Stomach (tissue), 9 donors: ENCODE data around the gene ZNF43. TPM values are rescaled to one million over a fixed set of nuclear protein-coding genes. Genes with fewer than 3 reads are reported as not detected.

ENCODE experiments used
- DNase-seq, 2 donors: peaks; one replicate each; pipeline versions ENCODE4 v3.0.0 to v3.0.0-alpha.2; 2013 to 2019
- H3K27ac ChIP-seq, 5 donors: fragments of 200-600 bp in 4 of 5; sonication (generic) in 4 of 5; one replicate each; pipeline ENCODE4 v1.5.1; 2013 to 2019; ENCODE audit warnings: mild to moderate bottlenecking in 1 of 5, moderate library complexity in 1 of 5
- H3K27me3 ChIP-seq, 3 donors: fragments of 200-600 bp; sonication (generic); one replicate each; pipeline ENCODE4 v1.5.1; 2017 to 2019; ENCODE audit warnings: mixed run types in 1 of 3
- H3K36me3 ChIP-seq, 4 donors: fragments of 200-600 bp; sonication (generic); 1 replicate in 3 of 4; 2 replicates in 1 of 4; pipeline ENCODE4 v1.5.1; 2016 to 2019
- H3K4me1 ChIP-seq, 4 donors: fragments of 200-600 bp; sonication (generic); one replicate each; pipeline ENCODE4 v1.5.1; 2016 to 2019
- H3K4me3 ChIP-seq, 4 donors: fragments of 200-600 bp; sonication (generic) in 3 of 4; one replicate each; pipeline ENCODE4 v1.5.1; 2016 to 2019; ENCODE audit warnings: mild to moderate bottlenecking in 1 of 4
- H3K9me3 ChIP-seq, 4 donors: fragments of 200-600 bp; sonication (generic); one replicate each; pipeline ENCODE4 v1.5.1; 2016 to 2019
- CTCF ChIP-seq, 7 experiments: fragments of 450-650 bp in 4 of 7; fragments of 200-600 bp in 3 of 7; sonication (generic) in 3 of 7; IDR thresholded peaks; one replicate each; pipeline ENCODE4 v1.5.1; 2016 to 2019; ENCODE audit warnings: antibody characterized with exemption in 7 of 7, control low read depth in 2 of 7, mild to moderate bottlenecking in 1 of 7
- EP300 ChIP-seq: sonication (generic); formaldehyde crosslinking; IDR thresholded peaks from one replicate; pipeline ENCODE4 v1.6.1; 2017; ENCODE audit warnings: antibody characterized with exemption
- POLR2A ChIP-seq, 4 donors: fragments of 450-650 bp; IDR thresholded peaks; one replicate each; pipeline ENCODE4 v1.6.1; 2016; ENCODE audit warnings: antibody characterized with exemption in 4 of 4, control low read depth in 2 of 4, mild to moderate bottlenecking in 1 of 4, moderate library complexity in 1 of 4
- POLR2AphosphoS5 ChIP-seq, 3 donors: sonication (generic); formaldehyde crosslinking; IDR thresholded peaks; one replicate each; pipeline ENCODE4 v1.6.1; 2016; ENCODE audit warnings: antibody characterized with exemption in 3 of 3
- WGBS, 5 donors: extraction: QIAGEN DNeasy Blood & Tissue Kit in 3 of 5; methylation state at CpG; one replicate each; pipeline versions ENCODE4 v1.1.5 to v1.1.7; 2013 to 2018; 5-methylcytosine and 5-hydroxymethylcytosine counted together
- intact Hi-C: fragments of 100-400 bp; cut with DNase I; formaldehyde crosslinking; loops from one replicate; pipeline ENCODE4 v1.15.1; 2023; ENCODE audit warnings: low total_unique reads
- polyA plus RNA-seq, 3 donors: library from polyadenylated mRNA; stranded (reverse); fragments of 200-250 nt; gene quantifications; one replicate each; pipeline ENCODE4 v1.2.3, GENCODE V29; 2013
- total RNA-seq, 5 donors: library from RNA; depleted of rRNA; stranded (reverse); fragments of >200 nt; gene quantifications; one replicate each; pipeline versions ENCODE4 v1.1.0 to v1.2.3, GENCODE V29; 2014 to 2016
- donor health status: healthy with polysubstance abuse.
- donor health status: Bipolar disorder and iron deficiency.
- donor health status: healthy.

ZNF43 gene
- total and polyA plus RNA-seq, 8 donors: 2.2 to 31.9 (median 4.6) TPM

DNA sequence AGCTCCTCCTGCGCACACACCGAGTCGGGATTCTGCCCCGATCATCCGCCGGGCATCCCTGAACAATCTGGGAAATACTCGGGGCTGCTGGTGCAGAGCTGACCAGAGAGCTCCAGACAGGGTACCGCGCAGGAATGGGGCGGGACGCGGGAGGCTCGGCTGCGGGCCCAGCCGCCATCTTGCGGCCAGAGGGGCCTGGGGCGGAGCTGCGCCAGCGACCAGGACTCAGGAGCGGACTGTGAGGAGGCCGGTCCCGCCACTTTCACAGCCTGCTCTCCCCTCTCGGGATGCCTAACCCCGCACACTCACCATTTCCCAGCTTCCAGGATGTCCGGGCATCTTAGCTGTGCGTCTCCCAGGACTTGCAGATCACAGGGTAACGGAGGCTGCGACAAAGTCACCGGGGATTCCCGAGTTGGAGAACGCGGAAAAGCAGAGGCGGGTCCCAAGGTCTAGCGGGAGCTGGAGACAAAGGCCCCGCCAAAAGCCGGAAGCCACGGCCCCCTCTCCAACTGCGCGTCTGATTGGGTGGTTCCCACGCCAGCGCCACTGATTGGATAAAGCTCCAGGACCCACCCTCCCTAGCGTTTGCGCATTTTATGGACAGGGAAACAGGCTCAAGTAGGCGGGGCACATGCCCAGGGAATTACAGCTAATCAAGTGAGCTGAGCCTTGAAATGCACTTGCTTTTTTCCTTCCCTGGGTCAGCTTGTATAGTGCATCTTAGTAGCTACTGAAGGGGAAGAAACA is 15.8 kb upstream of the ZNF43 start:
- H3K4me1 ChIP-seq: peaks cover 9 to 25% (median 20%) of the 10 kb centered on the region in 4 donors
- no peaks in the 10 kb centered on the region for H3K9me3 ChIP-seq
- H3K36me3 ChIP-seq: peaks cover 0 to 32% (median 16%) of the 10 kb centered on the region in 4 donors
- H3K27me3 ChIP-seq: no peaks in the 10 kb centered on the region
- no peak for TF ChIP-seq CTCF (IDR thresholded peaks at IDR 0.05)
- peak in 2 of 3 donors; percentile 36 to 55 for TF ChIP-seq POLR2AphosphoS5 (IDR thresholded peaks at IDR 0.05)
- DNase-seq: peak; percentile 92 to 98
- WGBS, 5 donors: 0 to 1% (median 1%) methylated on average over 33 to 44 of the region's 44 CpGs
- intact Hi-C loops: no loop called here
- H3K27ac ChIP-seq: peak overlapping the region; percentile 59 to 90 (median 88)
- peak overlapping the region; percentile 64 to 95 (median 80) for H3K4me3 ChIP-seq

DNA sequence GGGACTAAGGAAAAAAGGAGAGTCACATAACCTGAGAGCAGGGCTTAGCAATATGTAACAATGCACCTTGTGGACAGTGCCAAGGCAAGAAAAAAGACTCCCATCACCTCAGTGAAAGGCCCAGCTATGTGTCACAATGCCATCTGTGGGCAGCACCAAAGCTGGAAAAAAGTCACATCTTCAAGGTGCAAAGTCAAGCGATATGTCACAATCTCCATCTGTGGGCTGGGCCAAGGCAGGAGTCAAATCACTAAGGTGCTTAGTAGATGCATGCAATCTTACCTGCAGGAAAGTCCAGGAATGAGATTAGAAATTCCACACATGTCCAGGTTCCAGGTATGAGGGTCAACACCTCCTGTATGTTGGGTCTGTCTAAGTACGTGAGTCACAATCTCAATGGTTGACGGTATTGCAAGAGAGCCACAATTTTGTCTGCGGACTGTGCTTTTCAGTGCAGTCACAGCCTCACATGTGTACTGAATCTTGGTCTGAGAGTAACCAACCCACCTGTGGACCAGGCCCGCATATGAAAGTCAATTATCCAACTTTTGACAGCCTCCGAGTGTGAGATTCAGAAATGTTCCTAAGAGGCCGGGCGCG is 14.8 kb upstream of the ZNF43 start:
- Histone ChIP-seq H3K9me3 (no peaks in the 10 kb centered on the region), H3K36me3 (peaks cover 0 to 42% (median 23%) of the 10 kb centered on the region in 4 donors), H3K4me3 (peak overlapping the region; percentile 64 to 95 (median 80)), H3K4me1 (peaks cover 9 to 25% (median 20%) of the 10 kb centered on the region in 4 donors), H3K27ac (peak overlapping the region in 3 of 5 donors; percentile 83 to 90 (median 89)), H3K27me3 (no peaks in the 10 kb centered on the region)
- peak in 1 of 2 donors; percentile 12 for DNase-seq
- intact Hi-C loops: no loop called here
- TF ChIP-seq CTCF (IDR thresholded peaks at IDR 0.05) (no peak), EP300 (no peak), POLR2AphosphoS5 (IDR thresholded peaks at IDR 0.05) (no peak), POLR2A (IDR thresholded peaks at IDR 0.05) (no peak)
- whole genome bisulfite sequencing, 5 donors: 50 to 62% (median 55%) methylated on average over 9 of the region's 9 CpGs

GRCh38 chr19:21848706-21849105 is 12.7 kb upstream of the ZNF43 start:
- TF ChIP-seq POLR2AphosphoS5 (IDR thresholded peaks at IDR 0.05): no peak
- TF ChIP-seq EP300: no peak
- TF ChIP-seq POLR2A (IDR thresholded peaks at IDR 0.05): no peak
- no peak for TF ChIP-seq CTCF (IDR thresholded peaks at IDR 0.05)
- Histone ChIP-seq H3K27ac (no peak overlapping the region), H3K4me1 (peaks cover 9 to 25% (median 20%) of the 10 kb centered on the region in 4 donors), H3K36me3 (peaks cover 0 to 62% (median 43%) of the 10 kb centered on the region in 4 donors), H3K27me3 (no peaks in the 10 kb centered on the region), H3K9me3 (no peaks in the 10 kb centered on the region), H3K4me3 (no peak overlapping the region)
- WGBS, 5 donors: 74 to 86% (median 79%) methylated on average over 6 of the region's 6 CpGs
- peak in 1 of 2 donors; percentile 60 for DNase-seq
- intact Hi-C loops: no loop called here

DNA sequence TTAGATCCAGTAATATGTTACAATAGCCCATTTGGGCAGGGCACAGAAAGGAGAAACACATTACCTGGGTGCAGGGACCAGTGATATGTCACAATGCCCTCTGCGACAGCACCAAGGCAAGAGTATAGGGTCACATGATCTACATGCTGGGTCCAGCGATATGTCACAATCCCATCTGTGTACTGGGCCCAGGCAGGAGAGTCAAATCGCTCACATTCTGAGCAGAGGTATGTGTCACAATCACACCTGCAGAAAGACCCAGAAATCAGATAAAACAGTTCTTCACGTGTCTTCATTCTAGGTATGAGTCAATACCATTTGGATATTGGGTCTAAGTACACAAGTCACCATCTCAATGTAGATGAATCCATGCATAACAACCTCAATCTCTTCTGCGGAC is 7.1 kb upstream of the ZNF43 start:
- peaks cover 14 to 88% (median 79%) of the 10 kb centered on the region in 4 donors for H3K36me3 ChIP-seq
- intact Hi-C loops: no loop called here

More for the DNA sequence above, 7.1 kb upstream of the ZNF43 start:
- Histone ChIP-seq H3K27ac (no peak overlapping the region), H3K4me1 (no peaks in the 10 kb centered on the region), H3K4me3 (no peak overlapping the region), H3K9me3 (no peaks in the 10 kb centered on the region), H3K27me3 (no peaks in the 10 kb centered on the region)
- 80 to 98% (median 97%) methylated on average over 4 to 5 of the region's 5 CpGs for WGBS, 5 donors
- TF ChIP-seq EP300 (no peak), CTCF (IDR thresholded peaks at IDR 0.05) (no peak), POLR2A (IDR thresholded peaks at IDR 0.05) (no peak), POLR2AphosphoS5 (IDR thresholded peaks at IDR 0.05) (no peak)
- DNase-seq: no peak
